Erythroblast (primary cell): ENCODE measurements around the gene FAM219A.

ENCODE experiments used
- GATA1 ChIP-seq: IDR thresholded peaks from 2 replicates; pipeline ENCODE4 v1.6.1; 2011; ENCODE audit warnings: low read depth, mild to moderate bottlenecking, control low read depth, low read length, moderate library complexity
- POLR2A ChIP-seq: IDR thresholded peaks from 2 replicates; pipeline ENCODE4 v1.6.1; 2011; ENCODE audit warnings: mild to moderate bottlenecking, low read length

- TF ChIP-seq POLR2A (no peak), GATA1 (no peak)
These were observed 49.6 kb upstream of the FAM219A start for GRCh38 chr9:34507966-34508365.
